Body of pancreas (tissue), 4 donors: Measurements from ENCODE around the gene PABPN1L. TPM values are rescaled to one million over a fixed set of nuclear protein-coding genes. Genes with fewer than 3 reads are reported as not detected.

Source experiments
- ATAC-seq: fragments of 150-250 bp; one replicate; pipeline ENCODE4 v1.9.1; 2016
- DNase-seq, 4 donors: peaks; one replicate each; pipeline ENCODE4 v3.0.0-alpha.2; 2019
- H3K27ac ChIP-seq, 4 donors: fragments of 200-600 bp; sonication (generic); 1 replicate in 3 of 4; 2 replicates in 1 of 4; pipeline versions ENCODE4 v1.5.1 to v1.6.1; 2016 to 2019; ENCODE audit warnings: mild to moderate bottlenecking in 1 of 4, mixed read lengths in 1 of 4, moderate library complexity in 1 of 4
- H3K27me3 ChIP-seq, 2 donors: fragments of 200-600 bp; sonication (generic); one replicate each; pipeline ENCODE4 v1.6.0; 2016; ENCODE audit warnings: mild to moderate bottlenecking in 1 of 2
- H3K36me3 ChIP-seq, 2 donors: fragments of 200-600 bp; sonication (generic); replicated peaks in 1 of 2; 2 replicates each; pipeline ENCODE4 v1.5.1; 2016; ENCODE audit warnings: low read depth in 2 of 2; ENCODE audit not compliant: insufficient read depth in 1 of 2
- H3K4me1 ChIP-seq: fragments of 200-600 bp; sonication (generic); one replicate; pipeline ENCODE4 v1.6.0; 2016
- H3K4me3 ChIP-seq, 2 donors: fragments of 200-600 bp; sonication (generic); 1 replicate in 1 of 2; 2 replicates in 1 of 2; pipeline ENCODE4 v1.5.1; 2016 to 2019
- H3K9me3 ChIP-seq, 3 donors: fragments of 200-600 bp; sonication (generic); 1 replicate in 2 of 3; 2 replicates in 1 of 3; pipeline ENCODE4 v1.5.1; 2016
- POLR2A ChIP-seq, 3 donors: fragments of 450-650 bp; IDR thresholded peaks; one replicate each; pipeline ENCODE4 v1.6.1; 2016; ENCODE audit warnings: antibody characterized with exemption in 3 of 3, mild to moderate bottlenecking in 2 of 3
- WGBS, 2 donors: methylation state at CpG; one replicate each; pipeline ENCODE4 v1.1.5; 2017; 5-methylcytosine and 5-hydroxymethylcytosine counted together
- intact Hi-C: fragments of 100-400 bp; cut with DNase I; formaldehyde crosslinking; loops from one replicate; pipeline ENCODE4 v1.15.1; 2023
- total RNA-seq, 2 donors: library from RNA; depleted of rRNA; stranded (reverse); fragments of >200 nt; gene quantifications; one replicate each; pipeline ENCODE4 v1.1.0, GENCODE V29; 2016
- TF ChIP-seq, protein P1 (sequence below), 7 experiments: fragments of 450-650 bp in 4 of 7; fragments of 200-600 bp in 3 of 7; sonication (generic) in 3 of 7; IDR thresholded peaks; one replicate each; pipeline ENCODE4 v1.5.1; 2016 to 2019; ENCODE audit warnings: antibody characterized with exemption in 7 of 7

The PABPN1L gene
- total RNA-seq, 2 donors from 2014 or later = not detected

DNA sequence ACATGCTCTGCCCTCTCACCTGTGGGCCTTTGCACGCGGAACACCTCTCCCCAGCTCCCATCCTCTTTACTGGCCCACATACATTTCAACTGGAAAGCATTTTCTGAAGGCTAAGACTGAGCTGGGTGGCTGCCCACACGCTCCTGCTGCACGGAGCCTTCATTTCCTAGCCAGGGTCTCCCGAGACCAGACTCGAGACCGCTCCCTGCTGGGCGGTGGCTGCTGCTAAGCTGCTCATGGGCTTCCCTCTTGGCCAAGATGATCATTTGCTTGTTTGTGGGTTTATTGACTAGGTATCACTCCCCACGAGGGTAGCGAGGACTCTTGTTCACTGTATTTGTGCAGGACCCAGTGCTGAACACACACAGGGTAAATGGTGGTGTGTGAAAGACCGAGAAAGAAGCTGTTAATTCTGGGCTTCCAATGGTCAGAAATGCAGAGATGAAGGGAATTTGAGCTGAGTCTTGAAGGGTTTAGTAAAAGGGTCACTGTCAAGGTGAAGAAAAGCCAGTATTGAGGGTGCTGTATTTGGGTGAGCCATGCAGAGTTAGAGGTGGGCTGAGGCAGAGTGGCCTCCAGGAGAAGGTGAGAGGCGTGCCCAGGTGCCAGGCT, 8.6 kb downstream of the PABPN1L start:
- DNase-seq = peak; percentile 67 to 79 (median 76)
- intact Hi-C loops = no loop called here
- peak overlapping the region; percentile 46 to 75 (median 68) for H3K27ac ChIP-seq
- H3K36me3 ChIP-seq = peaks cover 0 to 4% of the 10 kb centered on the region in 2 donors
- 14 to 18% methylated on average over 12 of the region's 12 CpGs for WGBS, 2 donors
- H3K4me3 ChIP-seq = peak overlapping the region; percentile 83 to 96
- H3K27me3 ChIP-seq = no peaks in the 10 kb centered on the region
- peak; percentile 51 for ATAC-seq
- H3K4me1 ChIP-seq = peaks cover 17% of the 10 kb centered on the region
- no peak for TF ChIP-seq POLR2A (IDR thresholded peaks at IDR 0.05)
- TF ChIP-seq, protein P1, sequence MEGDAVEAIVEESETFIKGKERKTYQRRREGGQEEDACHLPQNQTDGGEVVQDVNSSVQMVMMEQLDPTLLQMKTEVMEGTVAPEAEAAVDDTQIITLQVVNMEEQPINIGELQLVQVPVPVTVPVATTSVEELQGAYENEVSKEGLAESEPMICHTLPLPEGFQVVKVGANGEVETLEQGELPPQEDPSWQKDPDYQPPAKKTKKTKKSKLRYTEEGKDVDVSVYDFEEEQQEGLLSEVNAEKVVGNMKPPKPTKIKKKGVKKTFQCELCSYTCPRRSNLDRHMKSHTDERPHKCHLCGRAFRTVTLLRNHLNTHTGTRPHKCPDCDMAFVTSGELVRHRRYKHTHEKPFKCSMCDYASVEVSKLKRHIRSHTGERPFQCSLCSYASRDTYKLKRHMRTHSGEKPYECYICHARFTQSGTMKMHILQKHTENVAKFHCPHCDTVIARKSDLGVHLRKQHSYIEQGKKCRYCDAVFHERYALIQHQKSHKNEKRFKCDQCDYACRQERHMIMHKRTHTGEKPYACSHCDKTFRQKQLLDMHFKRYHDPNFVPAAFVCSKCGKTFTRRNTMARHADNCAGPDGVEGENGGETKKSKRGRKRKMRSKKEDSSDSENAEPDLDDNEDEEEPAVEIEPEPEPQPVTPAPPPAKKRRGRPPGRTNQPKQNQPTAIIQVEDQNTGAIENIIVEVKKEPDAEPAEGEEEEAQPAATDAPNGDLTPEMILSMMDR (IDR thresholded peaks at IDR 0.05) = peak; percentile 32 to 64 (median 50)
- no peaks in the 10 kb centered on the region for H3K9me3 ChIP-seq

DNA sequence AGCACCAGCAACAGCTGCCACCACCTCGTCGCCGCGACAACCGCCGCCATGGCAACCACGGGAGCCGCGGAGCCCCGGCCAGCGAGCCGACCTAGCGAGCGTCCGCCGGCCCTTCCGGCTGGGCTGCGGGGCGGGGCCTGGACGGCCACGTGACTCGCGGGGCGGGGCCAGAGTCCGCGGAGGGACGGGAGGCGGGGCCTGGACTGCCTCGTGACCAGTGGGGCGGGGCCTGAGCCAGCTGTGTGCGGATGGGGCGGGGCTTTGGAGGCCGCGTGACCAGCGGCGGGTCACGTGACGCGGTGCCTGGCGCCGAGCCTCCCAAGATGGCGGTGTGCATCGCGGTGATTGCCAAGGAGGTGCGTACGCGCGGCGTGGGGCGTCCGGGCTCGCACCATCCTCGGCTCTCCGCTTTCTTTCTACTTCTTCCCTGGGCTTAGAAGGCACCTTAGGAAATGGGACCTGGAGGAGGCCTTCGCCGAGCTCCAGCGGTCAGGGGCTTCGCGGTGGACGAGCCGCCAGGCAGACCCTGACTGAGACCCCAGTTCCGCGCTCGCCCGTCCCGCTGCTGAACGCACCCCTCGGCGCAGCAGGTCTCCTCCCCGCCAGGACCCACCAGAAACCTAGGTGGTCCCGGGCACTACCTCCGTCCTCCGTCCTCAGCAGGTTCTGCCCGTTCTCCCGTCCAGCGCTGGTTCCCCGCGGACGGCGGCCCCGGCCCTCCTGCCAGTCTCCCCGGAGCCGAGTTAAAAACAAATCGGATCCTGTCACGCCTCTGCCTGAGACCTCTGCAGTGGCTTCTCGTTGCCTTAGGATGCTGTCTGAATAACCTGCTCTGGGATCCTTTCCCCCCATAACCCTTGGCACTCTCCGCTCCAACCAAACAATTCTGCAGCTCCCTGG, 9.4 kb downstream of the PABPN1L start, which contains the start of the genes GALNS and TRAPPC2L:
Gene GALNS, minus strand, starts transcription at position 120 of the 900 bp plus-strand sequence. Its CDS starts 70 bp downstream, at position 50.
Gene TRAPPC2L, plus strand, starts transcription at position 300 of the 900 bp plus-strand sequence. Its CDS starts 24 bp downstream, at position 324.
- Histone ChIP-seq H3K36me3 (peaks cover 0 to 4% of the 10 kb centered on the region in 2 donors), H3K9me3 (no peaks in the 10 kb centered on the region), H3K4me1 (peaks cover 17% of the 10 kb centered on the region), H3K27me3 (no peaks in the 10 kb centered on the region), H3K4me3 (peak within 1 kb of the TSS; percentile 83 to 96), H3K27ac (peak within 1 kb of the TSS; percentile 46 to 75 (median 68))
- TF ChIP-seq, protein P1 (IDR thresholded peaks at IDR 0.05) = peak in 1 of 7 experiments; percentile 17
- peak; percentile 63 to 82 (median 76) for TF ChIP-seq POLR2A (IDR thresholded peaks at IDR 0.05)
- intact Hi-C loops = no loop called here
- 0 to 6% methylated on average over 8 to 87 of the region's 87 CpGs for WGBS, 2 donors
- ATAC-seq (peak; percentile 92), DNase-seq (peak; percentile 99 to 100 (median 100))

DNA sequence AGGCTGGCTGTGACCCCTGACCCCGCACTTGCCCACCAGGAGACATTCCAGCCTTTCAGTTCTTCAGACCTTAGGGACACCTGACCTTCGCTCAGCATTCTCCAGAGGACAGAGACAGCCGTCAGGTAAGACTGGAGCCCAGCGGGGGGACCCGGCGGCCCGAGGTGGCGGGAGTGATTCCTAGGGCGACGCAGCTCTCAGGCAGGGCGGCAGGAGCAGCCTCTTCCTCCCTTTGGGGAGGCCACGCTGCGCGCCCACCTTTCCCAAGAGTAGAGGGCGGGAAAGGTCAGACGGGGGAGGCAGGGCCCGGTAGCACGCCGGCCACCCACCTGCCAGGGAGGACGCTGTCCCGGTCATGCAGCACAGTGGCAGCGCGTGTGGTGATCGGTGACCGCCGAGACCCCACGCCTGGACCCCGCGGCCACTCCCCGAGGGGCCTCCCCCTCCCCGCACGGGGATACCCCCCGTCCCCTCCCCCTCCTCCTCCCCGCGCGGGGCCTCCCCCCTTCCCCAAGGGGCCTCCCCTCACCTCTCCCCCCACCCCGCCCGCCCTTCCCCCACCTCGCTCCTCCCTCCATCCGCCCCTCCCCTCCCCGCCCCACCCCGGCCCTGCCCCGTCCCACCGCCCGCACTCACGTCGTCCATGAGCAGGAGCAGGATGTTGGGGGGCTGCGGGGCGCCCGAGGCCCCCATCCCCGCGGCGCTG, 10.2 kb downstream of the PABPN1L start:
- peak in 1 of 4 donors; percentile 33 for DNase-seq

DNA sequence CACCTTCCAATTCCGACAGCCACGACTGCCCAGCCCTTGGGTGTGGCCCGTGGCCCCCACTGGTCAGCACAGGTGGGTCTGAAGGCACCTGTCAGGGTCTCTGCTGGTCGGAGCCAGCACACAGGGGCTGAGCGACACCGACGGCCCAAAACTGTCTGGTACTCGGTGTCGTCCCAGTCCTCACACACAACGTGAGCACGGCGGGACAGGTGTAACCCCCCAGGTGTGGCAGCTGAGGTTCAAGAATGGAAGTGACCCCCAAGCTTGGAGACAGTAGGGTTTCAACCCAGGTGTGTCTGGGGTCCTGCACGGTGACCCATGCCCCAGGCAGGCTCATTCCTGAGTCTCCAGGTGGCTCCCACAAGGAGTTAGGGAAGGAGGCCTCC, 10.7 kb downstream of the PABPN1L start:
- intact Hi-C loops = no loop called here
- H3K4me3 ChIP-seq = no peak overlapping the region
- no peak overlapping the region for H3K27ac ChIP-seq
- DNase-seq (no peak), ATAC-seq (no peak)
- TF ChIP-seq, protein P1 (IDR thresholded peaks at IDR 0.05) = no peak
- TF ChIP-seq POLR2A (IDR thresholded peaks at IDR 0.05) = no peak
- H3K27me3 ChIP-seq = no peaks in the 10 kb centered on the region
- WGBS, 2 donors = 75 to 87% methylated on average over 9 to 13 of the region's 13 CpGs
- no peaks in the 10 kb centered on the region for H3K9me3 ChIP-seq
- peaks cover 0 to 4% of the 10 kb centered on the region in 2 donors for H3K36me3 ChIP-seq
- peaks cover 17% of the 10 kb centered on the region for H3K4me1 ChIP-seq

More for the DNA sequence above, 10.2 kb downstream of the PABPN1L start:
- 13 to 37% methylated on average over 7 to 44 of the region's 53 CpGs for WGBS, 2 donors
- Histone ChIP-seq H3K9me3 (no peaks in the 10 kb centered on the region), H3K27me3 (no peaks in the 10 kb centered on the region), H3K4me3 (peak overlapping the region; percentile 18 to 96), H3K27ac (peak overlapping the region in 2 of 4 donors; percentile 74 to 75), H3K36me3 (peaks cover 0 to 4% of the 10 kb centered on the region in 2 donors), H3K4me1 (peaks cover 17% of the 10 kb centered on the region)
- no peak for ATAC-seq
- no peak for TF ChIP-seq POLR2A (IDR thresholded peaks at IDR 0.05)
- TF ChIP-seq, protein P1 (IDR thresholded peaks at IDR 0.05) = no peak
- intact Hi-C loops = no loop called here
